MCF 10A (cell line): ENCODE results near the gene PRIMA1. TPM values are rescaled to one million over a fixed set of nuclear protein-coding genes. Genes with fewer than 3 reads are reported as not detected.

ENCODE experiments used
- BruUV-seq: library from RNA; stranded (reverse); fragments of 400-500 nt; replicated peaks from 2 replicates; lab custom pipeline; 2021; lab: Mats Ljungman, UMichigan
- CTCF ChIA-PET: fragments of 300-600 bp; sonication (Branson Sonifier 250); formaldehyde crosslinking; extraction: SDS; loops from one replicate; lab custom pipeline; 2021; ENCODE audit warnings: antibody characterized with exemption, inconsistent platforms; lab: Yijun Ruan, JAX
- POLR2A ChIA-PET: fragments of 300-600, 350-650 bp; sonication (Branson Sonifier 250); formaldehyde crosslinking; extraction: SDS; loops from one replicate; lab custom pipeline; 2020; ENCODE audit warnings: antibody characterized with exemption, inconsistent platforms; lab: Yijun Ruan, JAX
- DNase-seq: peaks from one replicate; pipeline ENCODE4 v3.0.0-alpha.2; 2018; ENCODE audit not compliant: unreplicated experiment
- H3K27ac Mint-ChIP-seq: one replicate; pipeline ENCODE4 v1.8.0; 2022; ENCODE audit warnings: mild to moderate bottlenecking, low read depth, mixed read lengths; ENCODE audit not compliant: unreplicated experiment
- H3K27me3 Mint-ChIP-seq: one replicate; pipeline ENCODE4 v1.8.0; 2022; ENCODE audit warnings: mixed read lengths; ENCODE audit not compliant: insufficient read depth, unreplicated experiment
- H3K36me3 Mint-ChIP-seq: one replicate; pipeline ENCODE4 v1.8.0; 2022; ENCODE audit warnings: mild to moderate bottlenecking, moderate library complexity, mixed read lengths; ENCODE audit not compliant: insufficient read depth, unreplicated experiment
- H3K4me1 Mint-ChIP-seq: one replicate; pipeline ENCODE4 v1.8.0; 2022; ENCODE audit warnings: mixed read lengths; ENCODE audit not compliant: insufficient read depth, unreplicated experiment
- H3K4me3 Mint-ChIP-seq: one replicate; pipeline ENCODE4 v1.8.0; 2022; ENCODE audit warnings: mild to moderate bottlenecking, moderate library complexity, mixed read lengths; ENCODE audit not compliant: unreplicated experiment
- H3K9me3 Mint-ChIP-seq: one replicate; pipeline ENCODE4 v1.8.0; 2022; ENCODE audit warnings: mixed read lengths; ENCODE audit not compliant: unreplicated experiment
- CTCF ChIP-seq: fragments of 200-600 bp; IDR thresholded peaks from one replicate; pipeline ENCODE4 v1.8.0; 2022; ENCODE audit warnings: antibody characterized with exemption, mild to moderate bottlenecking; ENCODE audit not compliant: unreplicated experiment
- intact Hi-C: fragments of 100-400 bp; cut with micrococcal nuclease; formaldehyde crosslinking; loops from 2 replicates; pipeline ENCODE4 v1.14.1; 2022
- total RNA-seq: library from RNA; stranded (reverse); gene quantifications from 2 replicates; pipeline ENCODE4 v1.2.3, GENCODE V29; 2022

Gene PRIMA1
- total RNA-seq, 1 experiment from 2014 or later: not detected

- H3K27ac Mint-ChIP-seq: no peak overlapping the region
- DNase-seq: no peak
- H3K4me1 Mint-ChIP-seq: peaks cover 13% of the 10 kb centered on the region
- H3K27me3 Mint-ChIP-seq: no peaks in the 10 kb centered on the region
- H3K4me3 Mint-ChIP-seq: no peak overlapping the region
- no peaks in the 10 kb centered on the region for H3K36me3 Mint-ChIP-seq
- CTCF ChIA-PET: no interaction called here
- intact Hi-C loops: no loop called here
- POLR2A ChIA-PET: no interaction called here
- TF ChIP-seq CTCF: no peak
- no TSS peak for BruUV-seq
- no peaks in the 10 kb centered on the region for H3K9me3 Mint-ChIP-seq
These were observed 59.7 kb downstream of the PRIMA1 start for GRCh38 chr14:93728651-93729016.

GRCh38 chr14:93727917-93728650 is 60.2 kb downstream of the PRIMA1 start:
- POLR2A ChIA-PET: no interaction called here
- intact Hi-C loops: no loop called here

GRCh38 chr14:93727039-93727740 is 61.1 kb downstream of the PRIMA1 start:
- Mint-ChIP-seq H3K36me3 (no peaks in the 10 kb centered on the region), H3K9me3 (peaks cover 6% of the 10 kb centered on the region), H3K4me3 (no peak overlapping the region), H3K27me3 (no peaks in the 10 kb centered on the region), H3K27ac (no peak overlapping the region), H3K4me1 (peaks cover 13% of the 10 kb centered on the region)
- ChIA-PET CTCF (interaction anchor here (0.7 kb wide), 1 partner anchor 75 kb away, joined by 3 read pairs; no protein-coding TSS in a partner anchor), POLR2A (no interaction called here)
- no TSS peak for BruUV-seq
- TF ChIP-seq CTCF: no peak
- intact Hi-C loops: no loop called here
- no peak for DNase-seq

More at GRCh38 chr14:93727917-93728650, 60.2 kb downstream of the PRIMA1 start:
- DNase-seq: no peak
- no peak for TF ChIP-seq CTCF
- BruUV-seq: no TSS peak
- CTCF ChIA-PET: interaction anchor here (0.6 to 0.7 kb wide), 2 partner anchors 74 to 164 kb away, joined by 3 read pairs; no protein-coding TSS in a partner anchor
- Mint-ChIP-seq H3K27me3 (no peaks in the 10 kb centered on the region), H3K4me1 (peaks cover 13% of the 10 kb centered on the region), H3K36me3 (no peaks in the 10 kb centered on the region), H3K27ac (no peak overlapping the region), H3K9me3 (no peaks in the 10 kb centered on the region), H3K4me3 (no peak overlapping the region)

- Mint-ChIP-seq H3K27me3 (no peaks in the 10 kb centered on the region), H3K9me3 (peaks cover 15% of the 10 kb centered on the region), H3K4me1 (peaks cover 13% of the 10 kb centered on the region), H3K4me3 (no peak overlapping the region), H3K36me3 (no peaks in the 10 kb centered on the region), H3K27ac (no peak overlapping the region)
- ChIA-PET CTCF (no interaction called here), POLR2A (no interaction called here)
- DNase-seq: no peak
- BruUV-seq: no TSS peak
- intact Hi-C loops: no loop called here
- TF ChIP-seq CTCF: no peak
These were observed 62.3 kb downstream of the PRIMA1 start for GRCh38 chr14:93725993-93726392.
